Neural cell (in vitro differentiated cells): ENCODE measurements around the gene TMEM134.

Source experiments
- CTCF ChIP-seq: fragments of 450-650 bp; IDR thresholded peaks from 2 replicates; pipeline ENCODE4 v1.5.1; 2014; ENCODE audit warnings: antibody characterized with exemption, mild to moderate bottlenecking, moderate library complexity; ENCODE audit not compliant: poor library complexity, severe bottlenecking
- EZH2 ChIP-seq: fragments of 200-600, 300-800 bp; shearing (Covaris generic), sonication (generic); IDR thresholded peaks from 2 replicates; pipeline ENCODE4 v1.6.1; 2014; ENCODE audit warnings: antibody characterized with exemption, low read length, borderline replicate concordance, mild to moderate bottlenecking; ENCODE audit not compliant: insufficient read depth, poor library complexity, severe bottlenecking
- POLR2AphosphoS5 ChIP-seq: IDR thresholded peaks from 2 replicates; pipeline ENCODE4 v1.6.1; 2012
- RAD21 ChIP-seq: fragments of 450-650 bp; conservative IDR thresholded peaks from 2 replicates; pipeline ENCODE4 v1.6.1; 2014; ENCODE audit warnings: antibody characterized with exemption, mild to moderate bottlenecking, moderate library complexity

- TF ChIP-seq CTCF: no peak
- TF ChIP-seq POLR2AphosphoS5: no peak
- TF ChIP-seq EZH2: no peak
- TF ChIP-seq RAD21: no peak
These were observed 36.0 kb upstream of the TMEM134 start, which contains the start of gene PITPNM1 for GRCh38 chr11:67504950-67505581.
